ENCODE data around the gene CDYL2.
"Not testable (repeated sequence)": the region's sequence is repeated elsewhere in the genome, so short reads cannot be mapped to it uniquely, and the experiment has no call there.

Gene CDYL2

DNA sequence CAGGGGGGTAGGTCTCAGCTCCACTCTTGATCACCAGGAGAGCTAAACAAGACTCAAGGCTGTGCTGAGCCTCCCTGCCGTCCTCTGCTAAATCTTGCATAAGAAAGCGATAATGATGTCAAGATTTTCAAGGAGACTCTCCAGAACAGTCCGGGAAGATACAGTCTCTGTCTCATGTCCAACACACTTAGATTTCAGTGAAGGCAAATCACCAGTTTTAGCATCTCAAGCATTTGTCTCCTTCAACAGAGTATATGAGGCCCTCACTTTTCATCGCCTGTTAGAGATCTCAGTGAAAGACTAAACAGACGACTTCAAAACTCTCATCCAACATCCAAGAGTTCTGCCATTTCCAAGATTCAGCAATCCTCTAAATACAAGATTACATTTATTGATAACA lies 13.6 kb downstream of the CDYL2 start:
- Histone ChIP-seq H3K36me3 (ENCODE audit: control insufficient read depth in 2 of 2, insufficient read depth in 2 of 2, low read length in 2 of 2) (no peaks in the 10 kb centered on the region), H3K4me1 (ENCODE audit: control insufficient read depth, insufficient read depth, low read length) (no peaks in the 10 kb centered on the region), H3K9me3 (ENCODE audit: control insufficient read depth in 2 of 2, low read length in 2 of 2) (peaks cover 3 to 5% of the 10 kb centered on the region in 2 donors), H3K4me3 (ENCODE audit: low read length in 2 of 2) (no peak overlapping the region), H3K27ac (ENCODE audit: low read length) (no peak overlapping the region), H3K27me3 (ENCODE audit: control insufficient read depth in 1 of 2, insufficient read depth in 2 of 2, low read length in 2 of 2) (no peaks in the 10 kb centered on the region), H3K9ac (ENCODE audit: low read length in 2 of 2) (no peak overlapping the region)

DNA sequence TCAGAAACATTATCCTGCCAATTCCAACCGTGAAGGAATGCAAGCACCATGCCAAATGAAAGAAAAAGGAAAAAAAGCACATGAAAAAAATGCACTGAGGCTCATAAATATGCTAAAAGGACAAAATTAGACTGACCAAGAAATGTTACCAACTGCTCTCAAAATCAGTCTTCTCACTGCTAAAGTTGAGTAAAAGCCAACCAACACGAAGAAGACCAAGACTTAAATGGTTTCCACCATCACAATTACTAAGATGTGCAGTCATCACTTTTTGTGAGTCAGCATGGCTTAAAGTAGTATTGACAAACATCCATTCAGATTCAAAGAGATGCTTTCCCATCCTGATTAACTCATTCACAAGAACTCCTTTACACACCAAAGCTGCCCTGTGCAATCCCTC lies 16.4 kb downstream of the CDYL2 start:
- Histone ChIP-seq H3K4me1 (ENCODE audit: control insufficient read depth, insufficient read depth, low read length) (no peaks in the 10 kb centered on the region), H3K9ac (ENCODE audit: low read length in 2 of 2) (no peak overlapping the region), H3K4me3 (ENCODE audit: low read length in 2 of 2) (no peak overlapping the region), H3K27me3 (ENCODE audit: control insufficient read depth in 1 of 2, insufficient read depth in 2 of 2, low read length in 2 of 2) (no peaks in the 10 kb centered on the region), H3K27ac (ENCODE audit: low read length) (no peak overlapping the region), H3K9me3 (ENCODE audit: control insufficient read depth in 2 of 2, low read length in 2 of 2) (peaks cover 3 to 5% of the 10 kb centered on the region in 2 donors), H3K36me3 (ENCODE audit: control insufficient read depth in 2 of 2, insufficient read depth in 2 of 2, low read length in 2 of 2) (no peaks in the 10 kb centered on the region)

DNA sequence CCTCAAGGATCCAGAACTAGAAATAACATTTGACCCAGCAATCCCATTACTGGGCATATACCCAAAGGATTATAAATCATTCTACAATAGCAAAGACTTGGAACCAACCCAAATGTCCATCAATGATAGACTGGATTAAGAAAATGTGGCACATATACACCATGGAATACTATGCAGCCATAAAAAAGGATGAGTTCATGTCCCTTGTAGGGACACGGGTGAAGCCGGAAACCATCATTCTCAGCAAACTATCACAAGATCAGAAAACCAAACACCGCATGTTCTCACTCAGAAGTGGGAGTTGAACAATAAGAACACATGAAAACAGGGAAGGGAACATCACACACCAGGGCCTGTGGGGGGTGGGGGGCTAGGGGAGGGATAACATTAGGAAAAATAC lies 17.8 kb downstream of the CDYL2 start:
- H3K27ac ChIP-seq (ENCODE audit: low read length); H3K36me3 ChIP-seq (ENCODE audit: control insufficient read depth in 2 of 2, insufficient read depth in 2 of 2, low read length in 2 of 2); H3K9me3 ChIP-seq (ENCODE audit: control insufficient read depth in 2 of 2, low read length in 2 of 2); H3K9ac ChIP-seq (ENCODE audit: low read length in 2 of 2); H3K4me1 ChIP-seq (ENCODE audit: control insufficient read depth, insufficient read depth, low read length); H3K4me3 ChIP-seq (ENCODE audit: low read length in 2 of 2); H3K27me3 ChIP-seq (ENCODE audit: control insufficient read depth in 1 of 2, insufficient read depth in 2 of 2, low read length in 2 of 2): not testable (repeated sequence)

DNA sequence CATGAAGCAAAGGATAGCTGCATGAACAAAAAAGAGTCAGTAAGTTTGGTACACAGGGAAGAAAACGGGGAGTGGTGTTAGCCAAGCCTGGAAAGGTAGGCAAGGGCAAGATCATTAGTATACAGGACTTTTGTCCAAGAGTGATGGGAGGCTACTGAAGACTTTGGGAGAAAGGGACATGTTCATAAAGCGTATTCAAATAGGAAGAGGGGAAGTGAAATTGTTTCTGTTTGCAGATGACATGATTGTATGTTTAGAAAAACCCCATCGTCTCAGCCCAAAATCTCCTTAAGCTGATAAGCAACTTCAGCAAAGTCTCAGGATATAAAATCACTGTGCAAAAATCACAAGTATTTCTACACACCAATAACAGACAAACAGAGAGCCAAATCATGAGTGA lies 19.4 kb downstream of the CDYL2 start:
- no peak overlapping the region for H3K27ac ChIP-seq (ENCODE audit: low read length)
- no peaks in the 10 kb centered on the region for H3K36me3 ChIP-seq (ENCODE audit: control insufficient read depth in 2 of 2, insufficient read depth in 2 of 2, low read length in 2 of 2)
- H3K27me3 ChIP-seq (ENCODE audit: control insufficient read depth in 1 of 2, insufficient read depth in 2 of 2, low read length in 2 of 2) = no peaks in the 10 kb centered on the region
- H3K4me3 ChIP-seq (ENCODE audit: low read length in 2 of 2) = no peak overlapping the region
- no peaks in the 10 kb centered on the region for H3K9me3 ChIP-seq (ENCODE audit: control insufficient read depth in 2 of 2, low read length in 2 of 2)
- H3K9ac ChIP-seq (ENCODE audit: low read length in 2 of 2) = no peak overlapping the region
- H3K4me1 ChIP-seq (ENCODE audit: control insufficient read depth, insufficient read depth, low read length) = no peaks in the 10 kb centered on the region

DNA sequence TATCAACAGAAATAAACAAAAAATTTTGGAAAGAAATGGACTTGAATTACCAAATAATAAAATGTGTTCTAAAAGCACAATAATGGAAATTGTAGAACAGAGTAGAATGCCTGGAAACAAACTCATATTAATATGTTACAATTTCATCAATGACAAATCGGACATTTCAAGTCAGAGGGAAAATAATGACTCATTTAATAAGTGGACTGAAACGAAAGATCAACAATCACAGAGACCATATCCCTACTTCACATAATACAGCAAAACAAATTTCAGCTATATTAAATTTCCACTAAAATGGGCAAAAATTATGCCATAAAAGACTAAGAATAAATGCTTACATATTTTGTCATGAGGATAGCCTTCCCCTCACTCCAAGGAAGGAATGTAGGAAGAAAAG lies 25.7 kb downstream of the CDYL2 start:
- peaks cover 0 to 3% of the 10 kb centered on the region in 2 donors for H3K9me3 ChIP-seq (ENCODE audit: control insufficient read depth in 2 of 2, low read length in 2 of 2)
- no peaks in the 10 kb centered on the region for H3K27me3 ChIP-seq (ENCODE audit: control insufficient read depth in 1 of 2, insufficient read depth in 2 of 2, low read length in 2 of 2)
- no peaks in the 10 kb centered on the region for H3K36me3 ChIP-seq (ENCODE audit: control insufficient read depth in 2 of 2, insufficient read depth in 2 of 2, low read length in 2 of 2)
- H3K4me1 ChIP-seq (ENCODE audit: control insufficient read depth, insufficient read depth, low read length) = no peaks in the 10 kb centered on the region
- H3K27ac ChIP-seq (ENCODE audit: low read length) = no peak overlapping the region
- no peak overlapping the region for H3K4me3 ChIP-seq (ENCODE audit: low read length in 2 of 2)
- no peak overlapping the region for H3K9ac ChIP-seq (ENCODE audit: low read length in 2 of 2)

DNA sequence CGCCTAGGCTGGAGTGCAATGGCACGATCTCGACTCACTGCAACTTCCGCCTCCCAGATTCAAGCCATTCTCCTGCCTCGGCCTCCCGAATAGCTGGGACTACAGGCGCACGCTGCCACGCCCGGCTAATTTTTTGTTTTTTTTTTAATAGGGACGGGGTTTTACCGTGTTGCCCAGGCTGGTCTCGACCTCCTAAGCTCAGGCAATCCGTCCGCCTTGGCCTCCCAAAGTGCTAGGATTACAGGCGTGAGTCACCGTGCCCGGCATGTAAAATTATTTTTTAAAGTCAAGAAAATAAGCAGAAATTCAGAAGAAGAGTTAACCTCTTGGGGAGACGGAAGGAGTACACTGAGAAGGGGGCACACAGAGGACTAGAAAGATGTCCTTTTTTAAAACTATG lies 27.5 kb downstream of the CDYL2 start:
- peaks cover 0 to 4% of the 10 kb centered on the region in 2 donors for H3K9me3 ChIP-seq (ENCODE audit: control insufficient read depth in 2 of 2, low read length in 2 of 2)
- H3K9ac ChIP-seq (ENCODE audit: low read length in 2 of 2) = no peak overlapping the region
- H3K4me1 ChIP-seq (ENCODE audit: control insufficient read depth, insufficient read depth, low read length) = no peaks in the 10 kb centered on the region
- H3K4me3 ChIP-seq (ENCODE audit: low read length in 2 of 2) = no peak overlapping the region
- no peaks in the 10 kb centered on the region for H3K27me3 ChIP-seq (ENCODE audit: control insufficient read depth in 1 of 2, insufficient read depth in 2 of 2, low read length in 2 of 2)
- no peak overlapping the region for H3K27ac ChIP-seq (ENCODE audit: low read length)
- H3K36me3 ChIP-seq (ENCODE audit: control insufficient read depth in 2 of 2, insufficient read depth in 2 of 2, low read length in 2 of 2) = no peaks in the 10 kb centered on the region

DNA sequence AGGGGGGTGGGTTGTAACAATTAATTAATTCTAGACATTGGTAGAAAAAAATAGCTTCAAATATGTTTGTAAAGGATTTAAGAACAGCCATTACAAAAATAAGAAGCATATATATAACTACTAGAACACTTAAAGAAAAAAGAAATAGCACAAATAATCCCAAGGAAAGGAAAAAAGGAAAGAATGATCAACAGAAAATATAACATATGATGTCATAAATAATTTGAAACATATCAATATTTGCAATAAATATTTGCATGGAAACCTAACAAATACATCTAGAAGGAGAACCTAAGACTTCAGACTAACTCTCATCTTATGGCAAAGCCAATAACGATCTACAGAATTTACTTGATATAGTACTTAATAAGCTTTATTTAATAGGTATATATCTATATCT lies 28.9 kb downstream of the CDYL2 start:
- Histone ChIP-seq H3K4me1 (ENCODE audit: control insufficient read depth, insufficient read depth, low read length) (no peaks in the 10 kb centered on the region), H3K27me3 (ENCODE audit: control insufficient read depth in 1 of 2, insufficient read depth in 2 of 2, low read length in 2 of 2) (no peaks in the 10 kb centered on the region), H3K36me3 (ENCODE audit: control insufficient read depth in 2 of 2, insufficient read depth in 2 of 2, low read length in 2 of 2) (no peaks in the 10 kb centered on the region), H3K9ac (ENCODE audit: low read length in 2 of 2) (no peak overlapping the region), H3K27ac (ENCODE audit: low read length) (no peak overlapping the region), H3K9me3 (ENCODE audit: control insufficient read depth in 2 of 2, low read length in 2 of 2) (peaks cover 0 to 12% of the 10 kb centered on the region in 2 donors), H3K4me3 (ENCODE audit: low read length in 2 of 2) (no peak overlapping the region)

DNA sequence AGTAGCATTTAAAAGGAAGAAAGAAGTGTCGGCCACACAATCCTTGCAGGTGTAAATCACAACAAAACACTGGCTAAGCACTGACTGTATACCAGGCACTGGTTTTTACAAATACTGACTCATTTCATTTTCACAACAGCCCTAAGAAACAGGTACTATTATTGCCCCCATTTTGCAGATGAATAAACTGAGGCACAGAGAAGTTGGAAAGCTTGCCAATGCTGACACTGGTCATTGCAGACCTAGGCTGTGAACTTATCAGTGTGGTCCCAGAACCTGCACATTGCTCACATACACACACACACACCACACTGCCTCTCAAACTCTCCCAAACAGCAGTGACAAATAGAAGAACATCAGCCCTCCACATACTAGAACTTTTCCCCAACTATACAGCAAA lies 37.6 kb downstream of the CDYL2 start:
- H3K36me3 ChIP-seq (ENCODE audit: control insufficient read depth in 2 of 2, insufficient read depth in 2 of 2, low read length in 2 of 2) = no peaks in the 10 kb centered on the region
- no peak overlapping the region for H3K9ac ChIP-seq (ENCODE audit: low read length in 2 of 2)
- no peak overlapping the region for H3K27ac ChIP-seq (ENCODE audit: low read length)
- H3K9me3 ChIP-seq (ENCODE audit: control insufficient read depth in 2 of 2, low read length in 2 of 2) = peaks cover 7 to 21% of the 10 kb centered on the region in 2 donors
- H3K27me3 ChIP-seq (ENCODE audit: control insufficient read depth in 1 of 2, insufficient read depth in 2 of 2, low read length in 2 of 2) = no peaks in the 10 kb centered on the region
- H3K4me3 ChIP-seq (ENCODE audit: low read length in 2 of 2) = no peak overlapping the region
- no peaks in the 10 kb centered on the region for H3K4me1 ChIP-seq (ENCODE audit: control insufficient read depth, insufficient read depth, low read length)

DNA sequence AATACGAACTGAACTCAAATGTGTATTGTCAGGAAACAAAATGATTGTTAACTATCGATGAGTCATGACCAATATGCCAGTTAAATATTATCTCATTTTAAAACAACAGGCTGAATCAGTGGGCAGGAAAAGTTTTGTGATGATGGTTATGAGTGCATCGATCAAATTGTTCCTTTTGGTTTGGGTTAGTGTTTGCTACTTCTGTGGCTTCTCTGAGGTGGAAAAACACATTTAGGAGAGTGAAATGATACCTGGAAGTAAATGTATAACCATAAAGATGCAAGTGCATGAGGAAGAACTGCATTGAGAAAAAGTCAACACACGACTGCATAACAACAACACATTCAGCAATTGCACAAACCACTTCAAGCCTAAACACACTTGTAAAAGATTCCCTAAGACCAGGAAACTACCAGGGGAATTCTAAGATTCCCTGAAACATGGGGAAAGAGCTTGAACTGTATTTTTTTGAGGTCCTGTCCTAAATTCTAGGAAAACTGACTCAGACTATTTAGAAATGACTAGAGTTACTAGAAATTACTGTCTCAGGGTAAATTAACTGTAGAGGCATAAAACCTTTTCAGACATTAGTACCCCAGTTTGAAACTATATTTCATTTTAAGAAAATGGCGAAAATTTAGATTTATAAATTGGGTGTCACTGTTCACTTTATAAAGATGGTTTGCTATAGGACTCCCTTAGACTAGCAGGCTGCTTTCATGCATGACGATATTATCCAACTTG lies 44.8 kb downstream of the CDYL2 start:
- H3K36me3 ChIP-seq (ENCODE audit: control insufficient read depth in 2 of 2, insufficient read depth in 2 of 2, low read length in 2 of 2) = no peaks in the 10 kb centered on the region
- no peak overlapping the region for H3K9ac ChIP-seq (ENCODE audit: low read length in 2 of 2)
- peaks cover 0 to 3% of the 10 kb centered on the region in 2 donors for H3K9me3 ChIP-seq (ENCODE audit: control insufficient read depth in 2 of 2, low read length in 2 of 2)
- H3K27ac ChIP-seq (ENCODE audit: low read length) = no peak overlapping the region
- H3K4me1 ChIP-seq (ENCODE audit: control insufficient read depth, insufficient read depth, low read length) = no peaks in the 10 kb centered on the region
- H3K4me3 ChIP-seq (ENCODE audit: low read length in 2 of 2) = no peak overlapping the region
- H3K27me3 ChIP-seq (ENCODE audit: control insufficient read depth in 1 of 2, insufficient read depth in 2 of 2, low read length in 2 of 2) = no peaks in the 10 kb centered on the region

DNA sequence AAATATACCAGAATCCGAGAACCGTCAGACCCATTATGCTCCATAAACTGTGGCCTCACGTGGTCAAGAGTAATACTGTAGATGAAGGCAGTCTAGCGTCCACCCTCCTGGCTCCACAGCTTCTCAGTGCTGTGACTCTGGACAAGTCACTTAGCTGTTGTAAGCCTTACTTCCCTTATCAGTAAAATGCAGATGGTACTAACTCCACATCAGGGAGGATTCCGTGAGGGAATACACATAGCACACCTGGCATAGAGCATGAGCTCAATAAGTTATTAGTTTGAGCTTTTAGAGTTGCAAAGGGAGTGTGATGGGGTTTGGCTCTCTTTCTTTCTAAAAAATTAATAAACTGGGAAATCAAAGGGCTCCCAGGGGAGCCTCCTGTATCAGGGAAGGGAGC lies 49.9 kb downstream of the CDYL2 start:
- Histone ChIP-seq H3K27ac (ENCODE audit: low read length) (no peak overlapping the region), H3K27me3 (ENCODE audit: control insufficient read depth in 1 of 2, insufficient read depth in 2 of 2, low read length in 2 of 2) (no peaks in the 10 kb centered on the region), H3K36me3 (ENCODE audit: control insufficient read depth in 2 of 2, insufficient read depth in 2 of 2, low read length in 2 of 2) (no peaks in the 10 kb centered on the region), H3K4me1 (ENCODE audit: control insufficient read depth, insufficient read depth, low read length) (no peaks in the 10 kb centered on the region), H3K9ac (ENCODE audit: low read length in 2 of 2) (no peak overlapping the region), H3K9me3 (ENCODE audit: control insufficient read depth in 2 of 2, low read length in 2 of 2) (no peaks in the 10 kb centered on the region), H3K4me3 (ENCODE audit: low read length in 2 of 2) (no peak overlapping the region)

DNA sequence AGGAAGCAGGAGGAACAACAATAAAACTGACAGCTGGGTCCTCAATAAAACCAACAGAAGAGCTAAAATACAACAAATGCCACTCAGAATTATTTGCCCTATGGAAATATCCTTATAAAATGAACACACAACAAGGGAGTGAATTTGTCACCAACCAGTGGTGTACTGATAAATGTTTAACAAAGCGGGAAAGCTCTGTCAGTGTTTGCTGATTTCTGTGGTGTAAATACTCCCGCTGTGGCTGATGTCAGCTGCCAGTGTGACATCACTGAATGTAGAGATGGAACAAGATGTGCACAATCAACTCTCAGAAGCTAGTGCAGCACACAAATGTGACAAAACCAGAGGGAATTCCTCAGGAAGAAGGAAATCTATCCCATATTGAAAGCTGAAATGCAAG lies 51.9 kb downstream of the CDYL2 start:
- H3K9ac ChIP-seq (ENCODE audit: low read length in 2 of 2) = no peak overlapping the region
- no peaks in the 10 kb centered on the region for H3K27me3 ChIP-seq (ENCODE audit: control insufficient read depth in 1 of 2, insufficient read depth in 2 of 2, low read length in 2 of 2)
- no peak overlapping the region for H3K4me3 ChIP-seq (ENCODE audit: low read length in 2 of 2)
- H3K36me3 ChIP-seq (ENCODE audit: control insufficient read depth in 2 of 2, insufficient read depth in 2 of 2, low read length in 2 of 2) = no peaks in the 10 kb centered on the region
- H3K9me3 ChIP-seq (ENCODE audit: control insufficient read depth in 2 of 2, low read length in 2 of 2) = no peaks in the 10 kb centered on the region
- H3K27ac ChIP-seq (ENCODE audit: low read length) = no peak overlapping the region
- no peaks in the 10 kb centered on the region for H3K4me1 ChIP-seq (ENCODE audit: control insufficient read depth, insufficient read depth, low read length)
